DOHH2 (cell line): ENCODE data around the gene CFAP157.

Source experiments
- EZH2phosphoT487 ChIP-seq: fragments of 200-600 bp; sonication (generic); IDR thresholded peaks from 2 replicates; pipeline ENCODE4 v1.6.1; 2017; ENCODE audit warnings: borderline replicate concordance, mild to moderate bottlenecking, antibody characterized with exemption, low read length, moderate library complexity, mixed read lengths
- TF ChIP-seq, protein P1 (sequence below): fragments of 200-600 bp; sonication (generic); IDR thresholded peaks from one replicate; pipeline ENCODE4 v1.5.1; 2014; ENCODE audit warnings: antibody characterized with exemption, mild to moderate bottlenecking, low read depth, low read length; ENCODE audit not compliant: poor library complexity, severe bottlenecking

GRCh38 chr9:127717766-127718165 lies 11.0 kb downstream of the CFAP157 start:
- TF ChIP-seq, protein P1, sequence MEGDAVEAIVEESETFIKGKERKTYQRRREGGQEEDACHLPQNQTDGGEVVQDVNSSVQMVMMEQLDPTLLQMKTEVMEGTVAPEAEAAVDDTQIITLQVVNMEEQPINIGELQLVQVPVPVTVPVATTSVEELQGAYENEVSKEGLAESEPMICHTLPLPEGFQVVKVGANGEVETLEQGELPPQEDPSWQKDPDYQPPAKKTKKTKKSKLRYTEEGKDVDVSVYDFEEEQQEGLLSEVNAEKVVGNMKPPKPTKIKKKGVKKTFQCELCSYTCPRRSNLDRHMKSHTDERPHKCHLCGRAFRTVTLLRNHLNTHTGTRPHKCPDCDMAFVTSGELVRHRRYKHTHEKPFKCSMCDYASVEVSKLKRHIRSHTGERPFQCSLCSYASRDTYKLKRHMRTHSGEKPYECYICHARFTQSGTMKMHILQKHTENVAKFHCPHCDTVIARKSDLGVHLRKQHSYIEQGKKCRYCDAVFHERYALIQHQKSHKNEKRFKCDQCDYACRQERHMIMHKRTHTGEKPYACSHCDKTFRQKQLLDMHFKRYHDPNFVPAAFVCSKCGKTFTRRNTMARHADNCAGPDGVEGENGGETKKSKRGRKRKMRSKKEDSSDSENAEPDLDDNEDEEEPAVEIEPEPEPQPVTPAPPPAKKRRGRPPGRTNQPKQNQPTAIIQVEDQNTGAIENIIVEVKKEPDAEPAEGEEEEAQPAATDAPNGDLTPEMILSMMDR, result no peak
- no peak for TF ChIP-seq EZH2phosphoT487
